ENCODE measurements around the gene SUCLG2.
"Not testable (repeated sequence)": the region's sequence is repeated elsewhere in the genome, so short reads cannot be mapped to it uniquely, and the experiment has no call there.

DNA sequence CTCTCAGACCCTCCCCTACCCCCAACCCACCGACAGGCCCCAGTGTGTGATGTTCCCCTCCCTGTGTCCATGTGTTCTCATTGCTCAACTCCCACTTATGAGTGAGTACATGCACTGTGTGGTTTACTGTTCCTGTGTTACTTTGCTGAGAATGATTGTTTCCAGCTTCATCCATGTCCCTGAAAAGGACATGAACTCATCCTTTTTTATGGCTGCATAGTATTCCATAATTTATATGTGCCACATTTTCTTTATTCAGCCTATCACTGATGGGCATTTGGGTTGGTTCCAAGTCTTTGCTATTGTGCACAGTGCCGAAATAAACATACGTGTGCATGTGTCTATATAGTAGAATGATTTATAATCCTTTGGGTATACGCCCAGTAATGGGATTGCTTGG, 117.2 kb downstream of the SUCLG2 start:
- TF ChIP-seq, protein P1, sequence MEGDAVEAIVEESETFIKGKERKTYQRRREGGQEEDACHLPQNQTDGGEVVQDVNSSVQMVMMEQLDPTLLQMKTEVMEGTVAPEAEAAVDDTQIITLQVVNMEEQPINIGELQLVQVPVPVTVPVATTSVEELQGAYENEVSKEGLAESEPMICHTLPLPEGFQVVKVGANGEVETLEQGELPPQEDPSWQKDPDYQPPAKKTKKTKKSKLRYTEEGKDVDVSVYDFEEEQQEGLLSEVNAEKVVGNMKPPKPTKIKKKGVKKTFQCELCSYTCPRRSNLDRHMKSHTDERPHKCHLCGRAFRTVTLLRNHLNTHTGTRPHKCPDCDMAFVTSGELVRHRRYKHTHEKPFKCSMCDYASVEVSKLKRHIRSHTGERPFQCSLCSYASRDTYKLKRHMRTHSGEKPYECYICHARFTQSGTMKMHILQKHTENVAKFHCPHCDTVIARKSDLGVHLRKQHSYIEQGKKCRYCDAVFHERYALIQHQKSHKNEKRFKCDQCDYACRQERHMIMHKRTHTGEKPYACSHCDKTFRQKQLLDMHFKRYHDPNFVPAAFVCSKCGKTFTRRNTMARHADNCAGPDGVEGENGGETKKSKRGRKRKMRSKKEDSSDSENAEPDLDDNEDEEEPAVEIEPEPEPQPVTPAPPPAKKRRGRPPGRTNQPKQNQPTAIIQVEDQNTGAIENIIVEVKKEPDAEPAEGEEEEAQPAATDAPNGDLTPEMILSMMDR (IDR thresholded peaks at IDR 0.05) = not testable (repeated sequence)
- not testable (repeated sequence) for TF ChIP-seq EZH2 (IDR thresholded peaks at IDR 0.05)
